ENCODE measurements around the gene ATP5PD.
"Not testable (repeated sequence)": the region's sequence is repeated elsewhere in the genome, so short reads cannot be mapped to it uniquely, and the experiment has no call there.

Gene ATP5PD

GRCh38 chr17:75074532-75074931 is 27.8 kb upstream of the ATP5PD start:
- no peak overlapping the region for H3K4me3 ChIP-seq (ENCODE audit: low read depth, low read length)
- no peak for TF ChIP-seq CTCF (IDR thresholded peaks at IDR 0.05; ENCODE audit: borderline replicate concordance, insufficient read depth, low read depth, low read length)

- TF ChIP-seq CTCF (IDR thresholded peaks at IDR 0.05; ENCODE audit: borderline replicate concordance, insufficient read depth, low read depth, low read length) = no peak
- H3K4me3 ChIP-seq (ENCODE audit: low read depth, low read length) = no peak overlapping the region
Measured at GRCh38 chr17:75073618-75074047, 26.9 kb upstream of the ATP5PD start.

- not testable (repeated sequence) for H3K4me3 ChIP-seq (ENCODE audit: low read depth, low read length)
Measured at GRCh38 chr17:75072909-75073308, 26.1 kb upstream of the ATP5PD start.

- H3K4me3 ChIP-seq (ENCODE audit: low read depth, low read length) = not testable (repeated sequence)
Measured at GRCh38 chr17:75071478-75072271, 24.9 kb upstream of the ATP5PD start.

GRCh38 chr17:75069783-75070182 is 23.0 kb upstream of the ATP5PD start:
- no peak for TF ChIP-seq CTCF (IDR thresholded peaks at IDR 0.05; ENCODE audit: borderline replicate concordance, insufficient read depth, low read depth, low read length)
- no peak overlapping the region for H3K4me3 ChIP-seq (ENCODE audit: low read depth, low read length)

GRCh38 chr17:75068750-75069149 is 22.0 kb upstream of the ATP5PD start:
- no peak for TF ChIP-seq CTCF (IDR thresholded peaks at IDR 0.05; ENCODE audit: borderline replicate concordance, insufficient read depth, low read depth, low read length)
- H3K4me3 ChIP-seq (ENCODE audit: low read depth, low read length) = no peak overlapping the region

- no peak overlapping the region for H3K4me3 ChIP-seq (ENCODE audit: low read depth, low read length)
- TF ChIP-seq CTCF (IDR thresholded peaks at IDR 0.05; ENCODE audit: borderline replicate concordance, insufficient read depth, low read depth, low read length) = no peak
Measured at GRCh38 chr17:75067856-75068255, 21.1 kb upstream of the ATP5PD start.

- H3K4me3 ChIP-seq (ENCODE audit: low read depth, low read length) = no peak overlapping the region
- TF ChIP-seq CTCF (IDR thresholded peaks at IDR 0.05; ENCODE audit: borderline replicate concordance, insufficient read depth, low read depth, low read length) = no peak
Measured at GRCh38 chr17:75065562-75066151, 18.9 kb upstream of the ATP5PD start.
